DOHH2 (cell line): ENCODE results near the gene CPLX1.

Source experiments
- CTCF ChIP-seq: fragments of 200-600 bp; sonication (generic); IDR thresholded peaks from one replicate; pipeline ENCODE4 v1.5.1; 2014; ENCODE audit warnings: antibody characterized with exemption, mild to moderate bottlenecking, low read depth, low read length; ENCODE audit not compliant: poor library complexity, severe bottlenecking
- EZH2phosphoT487 ChIP-seq: fragments of 200-600 bp; sonication (generic); IDR thresholded peaks from 2 replicates; pipeline ENCODE4 v1.6.1; 2017; ENCODE audit warnings: borderline replicate concordance, mild to moderate bottlenecking, antibody characterized with exemption, low read length, moderate library complexity, mixed read lengths

GRCh38 chr4:763922-764321 is 62.0 kb downstream of the CPLX1 start:
- TF ChIP-seq CTCF, result no peak
- no peak for TF ChIP-seq EZH2phosphoT487
